Hepatocyte (in vitro differentiated cells): ENCODE measurements around the gene NEURL4. TPM values are rescaled to one million over a fixed set of nuclear protein-coding genes. Genes with fewer than 3 reads are reported as not detected.

ENCODE experiments used
- DNase-seq: peaks from one replicate; pipeline ENCODE4 v3.0.0-alpha.2; 2016; ENCODE audit warnings: low spot score
- H2AFZ ChIP-seq: fragments of 200-600 bp; sonication (generic); 2 replicates; pipeline ENCODE4 v1.6.0; 2016; ENCODE audit warnings: antibody characterized with exemption, mild to moderate bottlenecking
- H3K27ac ChIP-seq: fragments of 200-600 bp; sonication (generic); 2 replicates; pipeline ENCODE4 v1.5.1; 2016; ENCODE audit warnings: mild to moderate bottlenecking
- H3K27me3 ChIP-seq: fragments of 200-600 bp; sonication (generic); 2 replicates; pipeline ENCODE4 v1.6.1; 2016
- H3K36me3 ChIP-seq: fragments of 200-600 bp; sonication (generic); replicated peaks from 2 replicates; pipeline ENCODE4 v1.5.1; 2016; ENCODE audit warnings: low read depth; ENCODE audit not compliant: insufficient read depth
- H3K4me1 ChIP-seq: fragments of 200-600 bp; sonication (generic); 2 replicates; pipeline ENCODE4 v1.5.1; 2016; ENCODE audit warnings: mild to moderate bottlenecking, moderate library complexity; ENCODE audit not compliant: insufficient read depth
- H3K4me2 ChIP-seq: fragments of 200-600 bp; sonication (generic); 2 replicates; pipeline ENCODE4 v1.6.0; 2016
- H3K4me3 ChIP-seq: fragments of 200-600 bp; sonication (generic); 2 replicates; pipeline ENCODE4 v1.5.1; 2016; ENCODE audit warnings: mild to moderate bottlenecking
- H3K79me2 ChIP-seq: fragments of 200-600 bp; sonication (generic); 2 replicates; pipeline ENCODE4 v1.6.0; 2017; ENCODE audit warnings: mild to moderate bottlenecking
- H3K9me2 ChIP-seq: fragments of 200-600 bp; sonication (generic); replicated peaks from 2 replicates; pipeline ENCODE4 v1.6.0; 2017; ENCODE audit warnings: mild to moderate bottlenecking; ENCODE audit not compliant: insufficient read depth
- H3K9me3 ChIP-seq: fragments of 200-600 bp; sonication (generic); 2 replicates; pipeline ENCODE4 v1.5.1; 2016; ENCODE audit warnings: low read depth, mild to moderate bottlenecking
- H4K20me1 ChIP-seq: fragments of 200-600 bp; sonication (generic); 2 replicates; pipeline ENCODE4 v1.6.0; 2016; ENCODE audit warnings: mild to moderate bottlenecking; ENCODE audit not compliant: insufficient read depth, poor library complexity, severe bottlenecking
- EZH2 ChIP-seq: fragments of 200-600 bp; sonication (generic); IDR thresholded peaks from 2 replicates; pipeline ENCODE4 v1.6.1; 2016; ENCODE audit warnings: antibody characterized with exemption, mild to moderate bottlenecking, borderline replicate concordance
- EZH2phosphoT487 ChIP-seq: fragments of 200-600 bp; sonication (generic); IDR thresholded peaks from one replicate; pipeline ENCODE4 v1.6.1; 2018; ENCODE audit warnings: antibody characterized with exemption, mild to moderate bottlenecking, low read depth, moderate library complexity; ENCODE audit not compliant: unreplicated experiment, severe bottlenecking
- WGBS: methylation state at CpG from one replicate; pipeline ENCODE4 v1.1.6; 2016; ENCODE audit warnings: low lambda C conversion rate; ENCODE audit errors: missing lambda C conversion rate; 5-methylcytosine and 5-hydroxymethylcytosine counted together
- polyA plus RNA-seq: library from polyadenylated mRNA; unstranded; fragments of >200 nt; fragmentation: Nextera tagmentation; extraction: Ambion mirVana; gene quantifications from 2 replicates; pipeline ENCODE4 v1.2.1, GENCODE V29; 2016
- total RNA-seq: library from RNA; depleted of rRNA; stranded (reverse); fragments of >200 nt; gene quantifications from 2 replicates; pipeline ENCODE4 v1.2.3, GENCODE V29; 2014
- TF ChIP-seq, protein P1 (sequence below): fragments of 200-600 bp; sonication (generic); IDR thresholded peaks from 2 replicates; pipeline ENCODE4 v1.5.1; 2016; ENCODE audit warnings: antibody characterized with exemption, mild to moderate bottlenecking; ENCODE audit not compliant: poor library complexity

The NEURL4 gene
- total and polyA plus RNA-seq, 2 experiments from 2014 or later: 9.5 to 9.6 TPM

DNA sequence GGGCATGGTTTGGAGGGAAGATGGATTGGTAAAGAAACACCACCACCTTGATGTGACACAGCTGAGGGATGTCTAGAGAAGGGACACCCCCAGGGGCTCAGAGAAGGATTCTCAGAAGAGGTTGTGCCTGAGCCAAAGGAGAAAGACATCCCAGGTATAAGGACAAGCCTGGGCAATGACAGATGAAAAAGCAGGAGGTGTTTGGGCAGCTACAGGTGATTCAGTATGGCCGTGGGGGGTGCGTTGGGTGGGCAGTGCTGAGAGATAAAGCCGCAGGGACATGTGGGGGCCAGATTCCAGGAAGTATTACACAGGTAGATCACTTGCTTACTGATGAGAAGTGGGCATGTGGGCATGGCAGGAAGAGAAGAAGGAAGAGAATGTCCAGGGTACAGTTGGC lies 32.8 kb upstream of the NEURL4 start:
- Histone ChIP-seq H4K20me1 (no peaks in the 10 kb centered on the region), H3K36me3 (no peaks in the 10 kb centered on the region), H3K4me3 (no peak overlapping the region), H3K27me3 (no peaks in the 10 kb centered on the region), H3K79me2 (no peaks in the 10 kb centered on the region), H3K9me3 (no peaks in the 10 kb centered on the region), H3K4me2 (no peak overlapping the region), H2AFZ (no peak overlapping the region), H3K4me1 (no peaks in the 10 kb centered on the region), H3K27ac (no peak overlapping the region), H3K9me2 (no peaks in the 10 kb centered on the region)
- 54% methylated on average over 3 of the region's 3 CpGs for WGBS
- no peak for DNase-seq
- TF ChIP-seq EZH2 (no peak), EZH2phosphoT487 (no peak)
- TF ChIP-seq, protein P1, sequence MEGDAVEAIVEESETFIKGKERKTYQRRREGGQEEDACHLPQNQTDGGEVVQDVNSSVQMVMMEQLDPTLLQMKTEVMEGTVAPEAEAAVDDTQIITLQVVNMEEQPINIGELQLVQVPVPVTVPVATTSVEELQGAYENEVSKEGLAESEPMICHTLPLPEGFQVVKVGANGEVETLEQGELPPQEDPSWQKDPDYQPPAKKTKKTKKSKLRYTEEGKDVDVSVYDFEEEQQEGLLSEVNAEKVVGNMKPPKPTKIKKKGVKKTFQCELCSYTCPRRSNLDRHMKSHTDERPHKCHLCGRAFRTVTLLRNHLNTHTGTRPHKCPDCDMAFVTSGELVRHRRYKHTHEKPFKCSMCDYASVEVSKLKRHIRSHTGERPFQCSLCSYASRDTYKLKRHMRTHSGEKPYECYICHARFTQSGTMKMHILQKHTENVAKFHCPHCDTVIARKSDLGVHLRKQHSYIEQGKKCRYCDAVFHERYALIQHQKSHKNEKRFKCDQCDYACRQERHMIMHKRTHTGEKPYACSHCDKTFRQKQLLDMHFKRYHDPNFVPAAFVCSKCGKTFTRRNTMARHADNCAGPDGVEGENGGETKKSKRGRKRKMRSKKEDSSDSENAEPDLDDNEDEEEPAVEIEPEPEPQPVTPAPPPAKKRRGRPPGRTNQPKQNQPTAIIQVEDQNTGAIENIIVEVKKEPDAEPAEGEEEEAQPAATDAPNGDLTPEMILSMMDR: no peak

DNA sequence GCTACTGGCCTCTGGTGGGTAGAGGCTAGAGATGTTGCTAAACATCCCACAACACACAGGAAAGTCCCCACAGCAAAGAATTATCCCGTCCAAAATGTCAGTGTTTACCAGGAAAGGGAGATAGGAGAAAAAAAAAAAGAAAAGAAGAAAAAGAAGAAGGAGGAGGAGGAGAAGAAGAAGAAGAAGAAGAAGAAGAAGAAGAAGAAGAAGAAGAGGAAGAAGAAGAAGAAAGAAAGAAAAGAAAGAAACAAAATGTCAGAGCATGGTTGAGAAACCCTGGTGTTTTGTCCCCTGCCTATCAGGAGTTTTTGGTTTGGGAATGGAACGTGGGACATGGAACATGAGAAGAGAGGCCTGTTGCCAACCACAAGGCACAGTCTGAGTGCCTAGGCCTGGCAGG lies 28.2 kb upstream of the NEURL4 start:
- H3K27ac ChIP-seq: no peak overlapping the region
- peaks cover 25% of the 10 kb centered on the region for H3K4me1 ChIP-seq
- H3K9me3 ChIP-seq: no peaks in the 10 kb centered on the region
- H4K20me1 ChIP-seq: no peaks in the 10 kb centered on the region
- H3K79me2 ChIP-seq: peaks cover 18% of the 10 kb centered on the region
- H3K36me3 ChIP-seq: no peaks in the 10 kb centered on the region
- no peak overlapping the region for H3K4me3 ChIP-seq
- H3K9me2 ChIP-seq: no peaks in the 10 kb centered on the region
- 80% methylated on average over 2 of the region's 2 CpGs for WGBS
- no peaks in the 10 kb centered on the region for H3K27me3 ChIP-seq
- TF ChIP-seq, protein P1: no peak
- TF ChIP-seq EZH2: no peak
- no peak for TF ChIP-seq EZH2phosphoT487
- H2AFZ ChIP-seq: no peak overlapping the region
- H3K4me2 ChIP-seq: no peak overlapping the region
- DNase-seq: no peak

DNA sequence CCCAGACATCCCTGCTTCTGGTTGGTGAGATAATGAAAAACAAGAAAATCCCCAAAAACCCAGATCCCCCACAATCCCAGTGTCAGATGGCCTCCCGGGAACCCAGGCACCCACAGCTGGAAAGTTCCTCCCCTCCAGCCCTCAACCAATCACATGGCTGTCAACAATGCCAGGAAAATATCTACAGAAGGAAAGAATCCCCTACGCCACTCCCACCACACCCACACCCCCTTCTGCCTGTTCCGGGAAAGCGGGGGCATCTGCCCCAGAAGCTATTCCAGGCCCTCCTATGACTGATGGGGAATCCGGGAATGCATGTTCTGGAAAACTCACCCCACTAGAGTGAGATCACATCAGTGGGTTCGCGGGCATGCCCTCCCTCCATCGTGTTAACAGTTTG lies 27.6 kb upstream of the NEURL4 start:
- Histone ChIP-seq H3K27ac (no peak overlapping the region), H3K79me2 (peaks cover 21% of the 10 kb centered on the region), H3K4me2 (no peak overlapping the region), H3K4me1 (peaks cover 25% of the 10 kb centered on the region), H3K9me2 (no peaks in the 10 kb centered on the region), H3K9me3 (no peaks in the 10 kb centered on the region), H2AFZ (no peak overlapping the region), H3K36me3 (no peaks in the 10 kb centered on the region), H4K20me1 (no peaks in the 10 kb centered on the region), H3K27me3 (no peaks in the 10 kb centered on the region), H3K4me3 (no peak overlapping the region)
- no peak for DNase-seq
- WGBS: 87% methylated on average over 8 of the region's 8 CpGs
- TF ChIP-seq EZH2phosphoT487 (no peak), EZH2 (no peak)
- TF ChIP-seq, protein P1: no peak

DNA sequence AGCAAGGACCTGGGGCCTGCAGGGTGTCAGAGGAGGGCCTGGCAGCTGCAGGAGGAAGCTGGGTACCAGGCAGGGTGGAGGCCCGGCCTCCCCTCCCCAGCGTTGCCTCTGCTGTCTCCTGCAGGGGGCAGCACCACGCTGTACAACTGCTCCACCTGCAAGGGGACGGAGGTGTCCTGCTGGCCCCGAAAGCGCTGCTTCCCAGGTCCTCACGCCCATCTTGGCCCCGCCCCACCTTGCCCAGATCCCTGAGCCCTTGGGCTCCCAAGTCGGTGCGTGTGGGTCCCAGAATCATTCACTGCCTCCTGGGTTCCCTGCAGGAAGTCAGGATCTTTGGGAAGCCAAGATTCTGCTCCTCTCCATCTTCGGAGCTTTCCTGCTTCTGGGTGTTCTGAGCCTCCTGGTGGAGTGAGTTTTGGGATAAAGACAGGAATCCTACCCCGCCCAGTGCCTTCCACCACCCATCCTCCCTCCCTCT lies 27.0 kb upstream of the NEURL4 start:
- H3K27ac ChIP-seq: no peak overlapping the region
- H4K20me1 ChIP-seq: no peaks in the 10 kb centered on the region
- H2AFZ ChIP-seq: no peak overlapping the region
- no peak overlapping the region for H3K4me3 ChIP-seq
- H3K4me2 ChIP-seq: no peak overlapping the region
- no peaks in the 10 kb centered on the region for H3K9me3 ChIP-seq
- DNase-seq: peak; percentile 90
- no peaks in the 10 kb centered on the region for H3K36me3 ChIP-seq
- H3K9me2 ChIP-seq: no peaks in the 10 kb centered on the region
- peaks cover 21% of the 10 kb centered on the region for H3K79me2 ChIP-seq
- WGBS: 17% methylated on average over 8 of the region's 12 CpGs
- peaks cover 25% of the 10 kb centered on the region for H3K4me1 ChIP-seq
- no peaks in the 10 kb centered on the region for H3K27me3 ChIP-seq
- TF ChIP-seq, protein P1: peak; percentile 86
- no peak for TF ChIP-seq EZH2phosphoT487
- TF ChIP-seq EZH2: no peak
